GM11168 (cell line): ENCODE results near the gene MUSTN1.

Experiments
- in situ Hi-C: fragments of 300-500 bp; cut with MboI; formaldehyde crosslinking; loops from one replicate; pipeline ENCODE4 v1.12.0; 2022; ENCODE audit warnings: low sequenced_read_pairs; ENCODE audit not compliant: unreplicated experiment

MUSTN1 gene

DNA sequence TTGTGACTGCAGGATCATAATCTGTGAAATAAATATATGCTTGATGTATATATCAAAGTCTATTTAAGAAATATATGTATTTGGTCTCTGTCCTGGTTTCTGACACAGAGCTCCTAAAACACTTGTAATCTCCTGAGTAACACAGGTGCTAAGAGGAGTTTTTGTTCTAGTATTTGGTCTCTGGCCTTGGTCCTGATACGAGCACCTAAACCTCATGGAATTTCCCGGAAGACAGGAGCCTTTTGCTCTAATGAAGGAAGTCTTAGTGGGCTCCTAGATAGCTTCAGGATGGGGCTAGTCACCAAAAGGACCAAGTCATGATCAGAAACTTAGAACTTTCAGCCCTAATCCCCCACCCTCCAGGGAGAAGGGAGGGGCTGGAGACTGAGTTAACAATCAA is 19.2 kb upstream of the MUSTN1 start:
- in situ Hi-C loops: no loop called here

GRCh38 chr3:52852419-52852818 is 17.6 kb upstream of the MUSTN1 start:
- in situ Hi-C loops: no loop called here

GRCh38 chr3:52851348-52851747 is 16.5 kb upstream of the MUSTN1 start:
- in situ Hi-C loops: no loop called here

DNA sequence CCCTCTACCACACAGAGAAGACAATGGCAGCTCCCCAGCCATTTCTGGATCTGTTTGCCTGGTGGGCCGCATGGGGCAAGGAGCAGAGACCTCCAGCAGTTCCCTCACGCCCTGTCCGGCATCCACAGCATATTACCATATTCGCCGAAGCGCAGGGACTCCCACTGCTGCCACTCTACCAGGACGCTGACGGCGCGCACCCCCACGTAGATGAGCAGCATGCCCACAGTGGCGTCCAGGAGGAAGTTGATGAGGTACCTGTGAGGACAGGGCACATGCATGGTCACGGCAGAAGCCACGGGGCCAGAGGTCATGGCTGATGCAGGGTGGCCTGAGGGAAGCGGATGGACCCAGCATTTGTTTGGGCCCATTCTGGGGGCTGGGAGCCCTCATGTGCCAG is 14.8 kb upstream of the MUSTN1 start:
- in situ Hi-C loops: no loop called here

DNA sequence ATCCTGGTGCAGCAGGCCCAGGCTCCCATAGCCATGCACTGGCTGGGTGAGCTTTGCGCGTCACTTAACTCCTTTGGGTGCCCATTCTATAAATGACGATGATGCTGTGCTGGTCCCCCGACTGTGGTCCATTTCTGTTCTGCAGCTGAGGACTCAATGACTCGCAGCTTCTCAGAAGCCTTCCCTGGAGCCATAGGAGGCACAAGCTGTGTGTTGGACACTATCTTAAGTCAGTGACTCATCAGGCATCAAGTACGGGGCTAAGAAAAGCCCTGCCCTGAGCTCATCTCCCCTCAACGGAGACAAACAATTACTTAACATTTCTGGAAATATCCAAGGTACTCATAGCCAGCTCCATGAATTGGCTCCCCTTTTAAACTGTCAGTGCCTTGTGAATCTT is 13.8 kb upstream of the MUSTN1 start:
- in situ Hi-C loops: no loop called here

DNA sequence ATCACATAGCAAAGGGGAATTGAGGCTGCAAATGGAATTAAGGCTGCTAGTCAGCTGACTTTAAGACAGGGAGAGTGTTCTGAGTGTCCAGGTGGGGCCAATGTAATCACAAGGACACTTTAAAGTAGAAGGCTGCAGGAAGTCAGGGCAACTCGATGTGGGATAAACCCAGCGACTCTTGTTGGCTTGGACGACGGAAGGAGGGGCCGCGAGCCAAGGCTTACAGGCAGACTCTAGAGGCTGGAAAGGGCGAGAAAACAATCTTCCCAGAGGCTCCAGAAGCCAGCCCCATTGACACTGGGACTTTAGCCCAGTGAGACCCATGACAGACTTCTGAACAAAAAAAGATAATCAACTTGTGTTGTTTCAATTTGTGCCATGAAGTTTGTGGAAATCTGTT is 12.9 kb upstream of the MUSTN1 start:
- in situ Hi-C loops: no loop called here

- in situ Hi-C loops: no loop called here
Measured at GRCh38 chr3:52847241-52847640, 12.4 kb upstream of the MUSTN1 start.

GRCh38 chr3:52846432-52846965 is 11.7 kb upstream of the MUSTN1 start:
- in situ Hi-C loops: no loop called here

DNA sequence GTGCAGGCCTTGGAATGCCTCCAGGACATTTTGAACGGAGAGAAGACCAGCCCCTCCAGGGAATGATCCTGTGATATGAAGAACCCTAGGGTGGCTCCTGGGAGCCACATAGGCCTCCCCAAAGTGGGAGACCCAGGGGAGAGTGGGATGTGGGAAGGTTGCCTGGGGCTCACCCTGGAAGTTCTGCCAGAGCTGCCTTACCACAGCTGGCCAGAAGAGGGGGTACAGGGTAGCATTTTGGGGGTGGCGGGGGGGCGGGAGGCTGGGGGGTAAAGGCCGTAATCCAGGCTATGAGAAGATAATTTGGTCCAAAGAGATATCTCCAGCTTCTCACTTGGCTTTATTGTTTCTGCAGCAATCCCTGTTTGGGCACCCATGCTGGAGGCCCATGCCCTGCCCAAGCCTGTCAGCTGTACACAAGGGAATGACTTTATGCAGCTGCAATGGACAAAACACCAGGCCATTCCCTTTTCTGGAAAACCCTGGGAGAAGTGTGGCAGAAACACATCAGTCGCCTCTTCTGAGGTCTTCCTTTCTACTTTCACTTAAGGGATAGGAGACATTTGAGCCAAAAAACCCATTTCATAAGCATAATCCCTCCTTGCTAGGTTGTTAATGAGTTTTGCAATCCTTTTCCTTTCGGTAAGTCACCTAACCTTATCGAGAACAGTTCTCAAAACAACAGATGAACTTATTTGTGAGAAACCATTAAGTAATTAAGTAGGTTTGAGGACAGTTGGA is 11.0 kb upstream of the MUSTN1 start:
- in situ Hi-C loops: no loop called here

GRCh38 chr3:52845157-52845556 is 10.3 kb upstream of the MUSTN1 start:
- in situ Hi-C loops: no loop called here

GRCh38 chr3:52844290-52844975 is 9.6 kb upstream of the MUSTN1 start:
- in situ Hi-C loops: no loop called here

DNA sequence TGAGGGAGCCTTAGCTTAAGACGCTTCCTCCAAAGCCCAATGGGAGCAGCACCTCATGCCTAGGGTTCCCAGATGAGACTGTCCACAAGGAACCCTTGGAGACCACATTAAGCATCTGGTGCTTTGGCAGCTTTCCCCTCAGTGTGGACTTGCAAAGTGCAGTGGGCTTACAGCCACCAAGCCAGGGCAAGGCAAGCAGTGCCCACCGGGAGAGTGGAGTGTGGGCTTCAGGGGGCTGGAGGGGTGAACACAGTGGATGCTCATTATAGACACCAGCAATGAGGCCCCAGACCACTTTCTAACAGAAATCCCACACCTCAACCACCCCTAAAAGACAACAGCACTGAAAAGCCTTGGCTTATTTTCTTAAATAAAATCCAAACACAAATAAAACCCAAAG is 9.1 kb upstream of the MUSTN1 start:
- in situ Hi-C loops: no loop called here

GRCh38 chr3:52843108-52843865 is 8.5 kb upstream of the MUSTN1 start:
- in situ Hi-C loops: no loop called here

DNA sequence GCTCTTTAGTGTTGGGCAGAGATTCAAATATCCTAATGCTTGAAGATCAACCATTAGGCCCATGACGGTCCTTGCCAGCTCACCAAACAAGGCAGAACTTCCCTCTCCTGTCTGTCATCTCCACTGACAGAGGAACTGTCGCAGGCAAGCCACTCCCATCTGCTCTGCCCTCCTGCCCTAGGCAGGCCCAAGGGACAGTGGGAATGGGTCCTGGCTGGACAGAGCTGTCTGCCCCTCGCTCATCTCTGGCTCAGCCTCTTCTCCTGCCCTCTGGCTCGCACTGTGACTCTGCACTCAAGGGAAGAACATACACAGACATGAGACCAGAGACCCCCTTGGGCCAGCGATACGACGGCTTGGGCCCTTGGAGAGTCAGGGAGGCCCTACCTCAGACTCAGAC is 7.6 kb upstream of the MUSTN1 start:
- in situ Hi-C loops: no loop called here

DNA sequence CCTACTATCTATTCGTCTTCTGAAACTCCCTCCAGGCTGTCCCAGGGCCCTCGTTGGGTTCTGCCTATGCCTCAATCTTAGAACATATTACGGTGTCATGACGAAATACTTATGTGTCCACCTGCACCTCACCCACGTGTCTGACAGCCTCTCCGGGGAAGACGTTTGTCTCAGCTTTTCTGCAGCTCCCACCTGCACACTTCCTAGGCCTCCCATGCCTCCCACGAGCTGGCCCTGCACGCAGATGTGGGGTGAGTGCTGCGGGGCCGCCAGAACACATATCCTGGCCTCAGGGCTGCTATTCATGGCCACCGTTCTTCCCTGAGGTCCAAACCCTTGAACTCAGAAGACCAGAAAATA is 7.1 kb upstream of the MUSTN1 start:
- in situ Hi-C loops: no loop called here

- in situ Hi-C loops: no loop called here
Measured at GRCh38 chr3:52841211-52841980, 6.6 kb upstream of the MUSTN1 start.

DNA sequence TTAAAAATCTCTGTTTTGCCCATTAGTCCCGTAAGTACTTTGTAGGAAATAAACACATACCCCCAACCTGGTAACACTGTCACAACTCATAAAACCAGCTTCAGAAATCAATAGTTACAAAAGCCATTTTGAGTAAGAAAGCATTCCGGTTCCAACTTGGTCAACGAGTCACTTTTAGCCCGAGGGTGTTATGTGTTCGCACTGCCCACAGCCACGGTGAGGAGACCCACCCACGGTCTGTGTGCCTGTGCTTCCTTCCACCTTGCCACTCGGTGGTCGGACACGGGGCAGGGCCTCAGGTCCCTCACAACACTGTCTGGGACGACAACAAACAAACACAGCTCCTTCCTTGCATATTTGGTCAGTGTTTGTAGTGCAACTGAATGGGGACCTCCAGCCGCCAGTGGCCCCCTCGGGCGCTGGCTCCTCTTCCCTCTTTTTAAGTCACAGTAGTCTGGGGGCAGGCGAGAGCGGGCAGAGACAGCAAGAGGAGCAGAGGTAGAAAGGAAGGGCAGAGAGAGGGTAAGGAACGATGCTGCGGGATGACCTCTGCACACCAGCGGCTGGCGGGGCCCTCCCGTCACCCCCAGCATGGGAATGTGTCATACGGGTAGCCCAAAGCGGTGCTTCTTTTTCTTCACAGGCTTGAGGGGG is 5.2 kb upstream of the MUSTN1 start:
- in situ Hi-C loops: no loop called here

DNA sequence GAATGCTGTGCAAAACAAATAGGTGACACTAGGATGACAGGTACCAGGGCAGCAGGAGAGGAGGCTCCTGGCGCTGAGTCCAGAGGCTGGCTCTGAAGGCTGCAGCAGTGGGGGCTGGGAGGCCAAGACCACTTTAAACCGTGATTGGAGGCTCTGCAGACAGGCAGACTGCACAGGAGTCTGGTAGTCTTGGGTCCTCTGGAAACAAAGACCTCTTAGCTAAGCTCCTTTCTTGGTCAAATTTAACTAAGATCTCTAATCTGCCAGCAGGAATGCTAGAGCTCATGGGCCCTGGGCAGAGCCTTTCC is 4.4 kb upstream of the MUSTN1 start:
- in situ Hi-C loops: no loop called here

- in situ Hi-C loops: no loop called here
Measured at GRCh38 chr3:52838561-52839267, 3.9 kb upstream of the MUSTN1 start.

DNA sequence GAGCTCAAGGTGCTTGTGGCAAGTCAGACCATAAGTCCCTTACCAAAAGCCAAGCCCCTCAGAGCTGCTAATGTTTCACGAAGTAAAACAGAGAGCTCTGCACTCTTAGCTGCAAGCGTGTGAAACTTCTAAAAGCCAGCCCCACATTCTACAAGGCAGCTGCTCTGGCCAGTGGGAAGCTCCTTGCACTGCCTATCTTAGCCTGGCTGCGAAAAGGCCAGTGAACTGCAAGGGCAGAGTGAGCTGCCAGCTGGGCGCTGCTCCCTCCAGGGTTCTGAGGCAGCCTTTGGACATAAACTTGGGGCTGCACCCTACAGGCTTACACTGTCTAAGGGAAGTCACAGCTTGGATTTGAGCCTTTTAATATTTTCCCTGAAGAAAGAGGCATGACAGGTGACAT is 2.2 kb upstream of the MUSTN1 start:
- in situ Hi-C loops: no loop called here
